Stomach (tissue), 4 donors: ENCODE measurements around the gene TAF4.

Source experiments
- CTCF ChIP-seq, 7 experiments: fragments of 450-650 bp in 4 of 7; fragments of 200-600 bp in 3 of 7; sonication (generic) in 3 of 7; IDR thresholded peaks; one replicate each; pipeline ENCODE4 v1.5.1; 2016 to 2019; ENCODE audit warnings: antibody characterized with exemption in 7 of 7, control low read depth in 2 of 7, mild to moderate bottlenecking in 1 of 7
- POLR2A ChIP-seq, 4 donors: fragments of 450-650 bp; IDR thresholded peaks; one replicate each; pipeline ENCODE4 v1.6.1; 2016; ENCODE audit warnings: antibody characterized with exemption in 4 of 4, control low read depth in 2 of 4, mild to moderate bottlenecking in 1 of 4, moderate library complexity in 1 of 4

GRCh38 chr20:62054451-62054953 is 11.2 kb downstream of the TAF4 start:
- no peak for TF ChIP-seq POLR2A (IDR thresholded peaks at IDR 0.05)
- TF ChIP-seq CTCF (IDR thresholded peaks at IDR 0.05) = no peak
